HG03064 (cell line): ENCODE measurements around the gene TMEM130.
A peak's percentile ranks its signal among the peaks of the same experiment; 100 is the strongest.
"Not testable (repeated sequence)": the region's sequence is repeated elsewhere in the genome, so short reads cannot be mapped to it uniquely, and the experiment has no call there.

Source experiments
- ATAC-seq: cut with Tn5 transposase; IDR thresholded peaks from one replicate; pipeline ENCODE4 v1.9.1; 2021; ENCODE audit warnings: low read depth; ENCODE audit not compliant: unreplicated experiment

Gene TMEM130

DNA sequence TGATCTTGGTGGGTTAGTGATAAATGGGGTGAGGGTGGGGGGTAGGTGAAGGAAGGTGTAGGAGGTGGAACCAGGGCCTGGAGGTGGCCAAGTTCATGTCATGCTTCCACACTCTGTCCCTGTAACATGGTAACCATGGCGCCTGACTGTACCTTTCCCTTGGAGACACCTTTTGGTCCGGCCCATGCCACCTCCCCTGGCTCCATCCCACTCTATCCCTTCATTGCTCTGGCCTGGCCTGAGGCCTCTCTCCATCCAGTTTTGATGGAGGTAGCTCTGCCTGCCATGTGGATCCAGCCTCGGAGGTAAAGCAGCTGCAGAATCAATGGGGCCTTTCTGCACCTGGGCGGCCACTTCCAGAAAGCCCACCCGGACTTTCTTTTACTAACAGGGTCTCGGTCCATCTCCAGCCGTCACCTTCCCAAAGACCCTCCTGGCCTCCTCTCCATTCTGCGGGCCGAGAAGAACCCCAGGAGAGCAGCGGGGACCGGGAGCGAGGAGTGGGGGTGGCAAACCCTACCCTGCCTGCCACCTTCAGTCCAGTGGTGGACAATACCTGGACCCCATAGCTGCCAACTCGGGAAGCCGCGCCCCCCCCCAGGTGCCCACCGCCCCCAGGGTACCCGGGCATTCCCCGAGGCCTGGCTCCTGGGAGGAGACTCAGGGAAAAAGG, 8.0 kb upstream of the TMEM130 start:
- no peak for ATAC-seq

DNA sequence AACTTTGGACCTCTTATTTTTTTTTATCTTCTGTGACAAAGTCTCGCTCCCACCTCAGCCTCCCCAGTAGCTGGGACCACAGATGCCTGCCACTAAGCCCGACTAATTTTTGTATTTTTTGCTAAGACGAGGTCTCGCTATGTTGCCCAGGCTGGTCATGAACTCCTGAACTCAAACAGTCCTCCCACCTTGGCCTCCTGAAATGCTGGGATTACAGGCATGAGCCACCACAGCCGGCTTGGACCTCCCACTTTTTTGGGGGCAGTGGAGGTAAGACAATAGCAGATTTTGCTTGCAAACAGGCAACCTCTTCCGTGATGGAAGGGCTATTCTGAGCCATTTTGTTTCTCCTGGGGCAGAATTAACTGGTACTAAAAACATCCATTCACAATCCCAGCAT, 7.3 kb upstream of the TMEM130 start:
- ATAC-seq: no peak

DNA sequence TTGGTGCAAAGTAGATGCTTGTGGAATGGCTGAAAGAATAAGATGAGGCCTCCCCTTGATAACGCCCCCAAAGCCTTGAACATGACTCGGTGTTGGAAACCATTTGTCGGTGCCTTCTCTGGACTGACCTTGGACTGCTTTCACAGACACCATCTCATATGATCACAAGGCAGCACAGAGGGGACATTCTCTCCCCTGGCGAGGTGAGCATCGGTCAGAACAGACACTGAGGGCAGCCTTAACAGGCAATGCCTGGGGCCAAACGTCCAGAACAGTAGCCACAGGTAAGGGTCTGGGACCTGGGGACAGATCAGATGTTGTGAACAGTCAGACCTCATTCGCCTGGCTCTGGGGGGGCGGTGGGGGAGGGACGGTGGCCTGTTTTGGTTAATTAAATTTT, 5.7 kb upstream of the TMEM130 start:
- ATAC-seq: no peak

DNA sequence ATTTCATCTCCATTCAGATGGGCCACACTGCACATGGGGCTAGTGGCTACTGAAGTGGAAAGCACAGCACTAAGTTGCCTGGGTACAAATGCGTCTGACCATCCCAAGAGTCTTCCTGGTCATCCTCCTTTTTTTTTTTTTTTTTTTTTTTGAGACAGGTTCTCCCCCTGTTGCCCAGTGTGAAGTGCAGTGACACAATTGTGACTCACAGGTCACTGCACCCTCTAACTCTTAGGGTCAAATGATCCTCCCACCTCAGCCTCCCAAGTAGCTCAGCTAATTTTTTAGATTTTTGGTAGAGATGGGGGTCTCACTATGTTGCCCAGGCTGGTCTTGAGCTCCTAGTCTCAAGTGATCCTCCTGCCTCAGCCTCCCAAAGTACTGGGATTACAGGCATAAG, 5.1 kb upstream of the TMEM130 start:
- no peak for ATAC-seq

DNA sequence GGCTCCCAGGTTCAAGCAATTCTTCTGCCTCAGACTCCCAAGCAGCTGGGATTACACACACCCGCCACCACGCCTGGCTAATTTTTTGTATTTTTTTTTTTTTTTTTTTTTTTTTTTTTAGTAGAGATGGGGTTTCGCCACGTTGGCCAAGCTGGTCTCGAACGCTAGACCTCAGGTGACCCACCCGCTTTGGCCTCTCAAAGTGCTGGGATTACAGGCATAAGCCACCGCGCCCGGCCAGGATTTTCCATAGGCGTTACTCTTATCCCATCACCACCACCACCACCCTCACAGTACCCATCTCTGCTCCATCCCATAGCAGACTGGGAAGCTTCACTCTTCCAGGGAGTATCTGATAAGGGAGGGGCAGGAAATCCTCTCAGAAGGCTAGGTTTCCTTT, 3.8 kb upstream of the TMEM130 start:
- not testable (repeated sequence) for ATAC-seq

DNA sequence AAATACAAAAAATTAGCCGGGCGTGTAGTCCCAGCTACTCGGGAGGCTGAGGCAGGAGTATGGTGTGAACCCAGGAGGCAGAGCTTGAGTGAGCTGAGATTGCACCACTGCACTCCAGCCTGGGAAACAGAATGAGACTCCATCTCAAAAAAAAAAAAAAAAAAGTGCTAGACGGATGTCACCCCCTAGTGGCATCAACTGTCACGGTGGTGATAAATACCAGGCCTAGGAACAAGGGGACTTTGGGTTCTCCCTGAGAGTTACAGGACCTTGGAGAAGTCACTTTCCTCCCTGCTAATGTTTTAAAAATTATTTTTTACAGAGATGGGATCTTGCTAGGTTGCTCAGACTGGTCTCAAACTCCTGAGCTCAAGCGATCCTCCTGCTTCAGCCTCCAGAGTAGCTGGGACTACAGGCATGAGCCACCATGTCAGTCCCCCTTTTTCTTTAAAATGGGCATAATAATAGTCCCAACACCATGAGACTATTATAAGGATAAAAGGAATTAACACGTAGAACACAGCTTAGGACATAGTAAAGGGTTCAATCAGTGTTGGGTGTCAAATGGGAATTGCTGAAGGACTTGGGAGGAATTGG, 2.6 kb upstream of the TMEM130 start:
- no peak for ATAC-seq

DNA sequence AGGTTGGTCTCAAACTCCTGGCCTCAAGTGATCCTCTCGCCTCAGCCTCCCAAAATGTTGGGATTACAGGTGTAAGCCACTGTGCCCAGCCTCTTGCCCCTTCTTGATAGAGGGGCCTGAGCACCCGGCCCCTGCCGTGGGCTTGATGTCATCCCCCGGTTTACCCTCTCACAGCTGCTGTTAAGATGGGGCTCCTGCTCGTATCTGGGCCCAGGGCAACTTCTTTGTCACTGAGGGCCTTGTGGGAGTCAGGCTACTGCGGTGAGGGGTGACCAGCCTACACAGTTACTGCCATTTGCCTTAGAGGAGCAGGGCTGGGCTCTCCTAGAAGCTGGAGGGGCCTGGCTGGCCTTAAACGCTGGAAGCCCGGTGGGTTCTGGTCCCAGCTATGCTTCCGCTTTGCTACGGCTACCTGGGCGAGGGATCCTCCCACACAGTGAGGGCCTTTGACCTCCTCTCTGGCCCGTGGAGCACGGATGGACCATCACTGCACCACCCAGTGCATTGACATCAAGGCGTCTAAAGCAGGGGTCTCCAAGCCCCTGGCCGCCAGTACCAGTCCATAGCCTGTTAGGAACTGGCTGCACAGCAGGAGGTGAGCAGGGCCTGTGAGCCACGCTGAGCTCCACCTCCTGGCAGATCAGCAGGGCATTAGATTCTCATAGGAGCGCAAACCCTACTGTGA, 1.1 kb upstream of the TMEM130 start:
- no peak for ATAC-seq

DNA sequence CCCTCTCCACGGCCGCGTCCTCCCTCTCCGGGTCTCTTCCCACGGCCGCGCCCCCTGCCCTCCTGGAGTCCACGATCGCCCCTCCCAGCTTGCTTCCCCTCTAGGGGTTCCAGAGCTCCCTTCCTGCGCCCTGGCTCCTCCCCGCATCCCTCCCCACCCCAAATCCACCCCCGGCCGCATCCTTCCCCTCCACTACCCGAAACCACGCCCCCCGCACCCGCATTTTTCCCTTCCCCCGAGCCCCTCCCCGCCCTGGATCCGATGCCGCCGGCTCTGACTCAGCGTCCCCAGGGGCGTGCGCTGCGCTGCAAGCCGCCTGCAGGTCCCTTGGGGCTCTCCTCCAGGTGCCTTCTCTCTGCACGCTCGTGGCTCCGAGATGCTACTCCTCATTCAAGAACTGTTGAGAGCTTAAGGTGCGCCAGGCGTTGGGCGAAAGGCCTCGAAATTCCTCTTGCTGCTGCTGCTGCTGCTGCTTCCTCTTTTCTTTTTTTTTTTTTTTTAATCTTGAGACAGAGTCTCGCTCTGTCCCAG, 372 bp upstream of the TMEM130 start:
- ATAC-seq: peak; percentile 94

DNA sequence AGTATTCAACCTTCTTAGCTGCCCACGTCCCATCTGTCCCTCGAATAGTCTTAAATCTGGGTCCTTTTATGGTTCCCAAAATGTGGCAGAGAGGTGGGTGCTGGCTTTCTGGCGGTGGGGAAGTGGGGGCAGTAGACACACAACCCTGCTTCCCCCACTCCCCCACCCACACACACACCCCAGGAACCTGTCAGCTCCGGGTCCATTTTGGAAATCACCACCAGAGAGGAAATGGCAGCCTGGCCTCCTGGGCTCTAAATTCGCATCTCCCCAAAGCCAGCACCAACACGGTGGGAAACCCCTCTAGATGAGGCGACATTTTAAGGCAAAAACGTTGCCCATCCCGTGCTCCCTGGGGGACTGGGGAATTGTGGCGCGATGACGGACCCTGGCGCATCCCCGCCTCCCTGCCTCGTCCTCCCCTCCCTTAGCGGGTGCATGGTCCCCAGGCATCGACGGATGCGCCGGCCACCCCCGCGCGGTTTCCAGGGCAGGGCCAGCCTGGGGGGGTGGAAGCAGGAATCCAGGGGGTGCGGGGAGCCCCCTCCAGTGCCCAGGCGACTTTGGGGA, 702 bp downstream of the TMEM130 start:
- ATAC-seq: no peak

DNA sequence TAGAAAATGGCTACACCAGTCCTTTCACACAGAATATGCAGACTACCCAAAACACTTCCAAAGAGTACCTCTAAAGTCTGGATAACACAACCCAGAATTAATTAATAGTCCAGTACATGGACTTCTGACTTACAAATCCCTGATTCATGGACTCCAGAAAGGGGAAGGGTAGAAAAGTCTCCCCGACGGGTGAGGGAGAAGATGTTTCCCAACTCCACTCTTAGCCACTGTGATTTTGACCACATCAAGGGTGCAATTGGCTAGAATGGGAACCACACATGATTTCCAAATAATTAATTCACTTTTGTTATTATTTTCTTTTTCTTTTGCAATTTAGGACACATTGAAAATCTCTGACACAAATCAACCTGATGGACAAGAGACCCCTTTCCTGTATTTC, 1.4 kb downstream of the TMEM130 start:
- no peak for ATAC-seq

DNA sequence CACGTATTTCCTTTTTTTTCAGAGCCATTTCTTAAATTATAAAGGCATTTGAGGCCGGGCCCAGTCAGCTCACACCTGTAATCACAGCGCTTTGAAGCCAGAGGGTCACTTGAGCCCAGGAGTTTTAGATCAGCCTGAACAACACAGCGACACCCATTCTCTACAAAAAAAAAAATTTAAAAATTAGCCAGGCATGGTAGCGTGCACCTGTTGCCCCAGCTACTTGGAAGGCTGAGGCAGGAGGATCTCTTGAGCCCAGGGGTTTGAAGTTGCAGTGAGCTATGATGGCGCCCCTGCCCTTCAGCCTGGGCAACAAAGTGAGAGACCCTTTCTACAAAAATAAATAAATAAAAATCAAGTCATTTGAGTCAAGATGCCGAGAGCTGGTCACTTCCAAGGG, 3.0 kb downstream of the TMEM130 start:
- ATAC-seq: no peak

DNA sequence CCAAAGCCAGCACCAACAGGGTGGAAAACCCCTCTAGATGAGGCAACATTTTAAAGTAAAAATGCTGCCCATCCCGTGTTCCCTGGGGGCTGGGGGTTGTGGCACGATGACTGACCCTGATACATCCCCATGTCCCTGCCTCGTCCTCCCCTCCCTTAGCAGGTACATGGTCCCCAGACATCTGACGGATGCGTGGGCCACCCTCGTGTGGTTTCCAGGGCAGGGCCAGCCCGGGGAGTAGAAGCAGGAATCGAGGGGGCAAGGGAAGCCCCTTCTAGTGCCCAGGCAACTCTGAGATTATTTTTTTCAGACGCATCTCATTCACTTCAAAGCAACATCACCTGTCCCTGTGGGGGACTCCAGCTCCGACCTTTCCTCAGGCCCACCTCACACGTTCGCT, 3.5 kb downstream of the TMEM130 start:
- no peak for ATAC-seq

DNA sequence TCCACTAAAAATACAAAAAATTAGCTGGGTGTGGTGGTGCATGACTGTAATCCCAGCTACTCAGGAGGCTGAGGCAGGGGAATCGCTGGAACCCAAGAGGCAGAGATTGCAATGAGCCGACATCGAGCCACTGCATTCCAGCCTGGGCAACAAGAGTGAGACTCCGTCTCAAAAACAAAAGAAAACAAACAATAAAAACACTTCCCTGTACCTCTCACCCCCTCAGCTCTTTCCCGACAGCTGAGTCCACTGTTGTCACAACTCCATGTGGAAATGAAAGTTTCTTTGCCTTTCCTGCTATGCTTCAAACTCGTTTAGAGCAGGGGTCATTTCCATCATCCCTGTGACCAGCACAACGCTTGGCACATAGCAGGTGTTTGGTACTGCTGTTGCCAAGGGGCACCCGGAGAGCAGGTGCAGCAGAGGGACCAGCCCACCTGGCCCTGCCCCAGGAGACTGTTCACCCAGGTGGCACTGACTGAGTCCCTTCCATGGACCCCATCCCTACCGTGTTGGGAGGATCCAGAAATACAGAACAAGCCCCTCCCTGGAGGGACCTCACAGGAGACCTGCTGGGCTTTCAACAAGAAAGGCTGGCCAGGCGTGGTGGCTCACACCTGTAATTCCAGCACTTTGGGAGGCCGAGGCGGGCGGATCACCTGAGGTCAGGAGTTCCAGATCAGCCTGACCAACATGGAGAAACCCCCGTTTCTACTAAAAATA, 4.9 kb downstream of the TMEM130 start:
- ATAC-seq: no peak

DNA sequence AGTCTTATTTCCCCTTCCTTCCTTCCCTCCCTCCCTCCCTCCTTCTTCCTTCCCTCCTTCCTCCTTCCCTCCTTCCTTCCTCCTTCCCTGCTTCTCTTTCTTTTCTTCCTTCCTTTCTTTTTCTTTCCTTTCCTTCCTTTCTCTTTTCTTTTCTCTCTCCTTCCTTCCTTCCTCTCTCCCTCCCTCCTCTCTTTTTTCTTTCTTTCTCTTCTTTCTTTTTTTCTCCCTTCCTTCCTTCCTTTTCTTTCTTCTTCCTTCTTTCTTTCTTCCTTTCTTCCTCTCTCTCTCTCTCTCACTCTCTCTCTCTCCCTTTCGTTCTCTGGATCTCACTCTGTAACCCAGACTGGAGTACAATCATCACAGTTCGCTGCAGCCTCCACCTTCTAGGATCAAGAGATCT, 6.2 kb downstream of the TMEM130 start:
- ATAC-seq: no peak

DNA sequence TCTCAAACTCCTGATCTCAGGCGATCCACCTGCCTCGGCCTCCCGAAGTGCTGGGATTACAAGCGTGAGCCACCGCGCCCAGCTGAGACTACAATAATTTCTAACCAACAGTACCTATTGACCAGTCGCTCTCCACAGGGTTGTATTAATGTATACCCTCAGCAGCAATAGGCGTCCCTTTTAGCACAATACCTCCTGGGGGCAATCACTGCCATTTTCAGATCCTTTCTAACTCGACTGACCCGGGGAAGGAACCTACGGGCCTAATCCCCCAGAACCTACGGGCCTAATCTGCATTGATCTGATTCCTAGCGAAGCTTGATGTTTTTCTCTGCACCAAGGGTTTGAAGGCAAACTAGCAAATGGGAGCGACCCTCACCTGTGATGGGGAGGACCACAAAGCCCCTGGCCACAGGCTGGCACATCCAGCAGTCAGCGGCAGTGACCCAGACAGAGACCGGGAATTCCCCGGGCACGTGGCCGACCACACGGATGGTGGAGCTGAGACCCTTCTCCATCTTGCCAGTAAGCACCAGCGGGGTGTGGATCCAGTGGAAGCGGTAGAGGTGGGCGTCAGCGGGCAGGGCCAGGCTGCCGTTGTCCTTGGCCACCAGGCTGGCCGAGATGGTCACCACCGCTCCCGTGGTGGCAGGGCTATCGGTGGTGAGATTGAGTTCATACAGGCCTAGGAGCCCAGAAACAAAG, 6.9 kb downstream of the TMEM130 start:
- no peak for ATAC-seq

DNA sequence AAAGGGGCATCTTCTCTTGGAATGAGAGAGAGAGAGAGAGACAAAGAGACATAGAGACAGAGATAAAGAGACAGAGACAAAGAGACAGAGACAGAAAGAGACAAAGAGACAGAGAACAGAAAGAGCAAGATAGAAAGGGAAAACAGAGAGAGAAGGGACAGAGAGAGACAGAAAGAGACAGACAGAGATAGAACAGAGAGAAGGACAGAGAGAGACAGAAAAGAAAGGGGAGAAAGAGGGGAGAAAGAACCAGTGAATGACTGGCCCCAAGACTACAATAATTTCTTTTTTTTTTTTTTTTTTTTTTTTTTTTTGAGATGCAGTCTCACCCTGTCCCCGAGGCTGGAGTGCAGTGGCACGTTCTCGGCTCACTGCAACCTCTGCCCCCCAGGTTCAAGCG, 7.6 kb downstream of the TMEM130 start:
- ATAC-seq: no peak

DNA sequence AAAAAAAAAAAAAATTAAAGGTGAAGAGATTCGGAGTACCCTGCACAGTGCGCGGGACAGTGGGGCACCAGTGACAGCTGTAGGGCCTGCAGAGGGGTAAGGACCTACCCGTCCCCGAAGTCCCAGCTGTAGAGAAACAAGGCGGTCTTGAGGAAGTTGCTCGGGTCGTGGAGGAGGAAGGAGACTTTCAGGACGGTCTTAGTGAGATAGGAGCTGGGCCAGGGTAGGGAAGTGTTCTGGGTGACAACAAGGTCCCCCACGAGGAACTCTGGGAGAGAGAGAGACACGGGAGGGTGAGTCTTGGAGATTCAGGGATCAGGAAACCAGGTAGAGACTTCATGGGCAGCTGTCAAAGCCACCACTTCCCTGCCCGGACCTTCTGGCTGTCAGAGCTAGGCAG, 9.7 kb downstream of the TMEM130 start:
- ATAC-seq: no peak

DNA sequence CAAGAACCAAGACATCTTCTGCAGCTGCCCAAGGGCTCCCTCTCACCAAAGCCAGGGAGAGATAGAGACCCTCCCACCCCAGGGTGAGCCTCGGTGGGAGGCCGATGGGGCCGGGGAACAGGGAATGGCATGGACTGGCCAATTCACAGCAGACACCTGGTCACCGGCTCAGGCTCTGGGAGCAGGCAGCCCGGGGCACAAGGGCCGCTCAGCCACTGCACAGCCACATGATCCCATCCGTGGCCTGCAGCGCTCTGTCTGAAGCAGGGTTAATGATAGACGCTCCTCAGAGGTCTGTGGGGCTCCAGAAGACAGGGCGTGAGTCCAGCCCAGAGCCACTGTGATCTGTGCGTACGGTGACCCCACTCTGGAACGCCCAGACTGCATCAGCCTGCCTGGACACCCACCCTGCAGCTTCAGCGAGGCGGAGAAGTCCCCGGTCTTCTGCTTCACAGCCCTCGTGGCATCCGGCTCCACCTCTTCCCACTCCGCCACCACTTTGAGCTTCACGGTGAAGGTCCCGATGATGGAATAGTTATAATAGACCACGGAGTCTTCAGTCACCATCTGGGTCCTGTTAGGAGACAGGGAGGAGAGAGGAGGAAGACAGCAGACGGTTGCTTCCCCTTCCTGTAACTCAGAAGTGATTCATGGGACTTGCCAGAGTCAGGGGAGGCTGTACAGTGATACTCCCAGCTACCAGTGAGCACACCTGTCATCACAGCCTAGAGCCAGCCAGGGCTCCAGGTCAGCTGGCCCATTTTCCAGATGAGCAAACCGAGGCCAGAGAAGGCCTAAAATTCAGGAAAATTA, 14.0 kb downstream of the TMEM130 start:
- no peak for ATAC-seq

DNA sequence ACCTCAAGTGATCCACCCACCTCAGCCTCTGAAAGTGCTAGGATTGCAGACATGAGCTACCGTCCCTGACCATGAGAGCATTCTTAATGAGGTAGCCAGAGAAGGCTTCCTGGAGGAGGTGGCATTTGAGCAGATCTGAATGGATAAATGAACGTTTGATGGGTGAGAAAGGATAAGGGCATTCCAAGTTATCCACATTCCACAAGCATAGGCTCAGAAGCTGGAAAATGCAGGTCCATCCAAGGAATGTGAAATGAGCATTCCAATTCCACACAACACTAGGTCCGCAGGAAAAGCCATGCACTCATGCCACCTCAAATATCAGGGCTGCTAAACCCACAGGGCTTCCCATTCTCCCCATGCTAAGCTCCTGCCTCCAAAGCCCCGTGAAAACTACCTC, 17.0 kb downstream of the TMEM130 start:
- ATAC-seq: no peak

DNA sequence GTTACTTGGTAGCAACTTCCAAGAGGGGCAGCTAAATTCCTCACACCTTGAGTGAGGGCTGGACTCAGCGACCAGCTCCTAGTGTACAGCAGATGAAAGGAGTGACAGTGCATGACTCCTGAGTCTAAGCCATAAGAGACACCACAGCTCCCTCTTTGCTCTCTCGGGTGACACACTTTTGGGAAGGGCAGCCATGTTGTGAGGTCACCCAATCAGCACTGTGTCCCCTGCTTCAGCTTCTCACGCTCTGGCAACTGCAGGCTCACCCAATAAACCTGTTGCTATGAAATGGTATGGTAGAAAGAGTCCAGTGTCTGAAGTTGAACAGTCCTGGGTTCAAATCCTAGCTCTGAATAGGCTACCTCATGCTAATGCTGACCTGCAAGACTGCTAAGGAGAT, 20.9 kb downstream of the TMEM130 start:
- no peak for ATAC-seq
